ENCODE measurements around the gene FOXN3.

Gene FOXN3

DNA sequence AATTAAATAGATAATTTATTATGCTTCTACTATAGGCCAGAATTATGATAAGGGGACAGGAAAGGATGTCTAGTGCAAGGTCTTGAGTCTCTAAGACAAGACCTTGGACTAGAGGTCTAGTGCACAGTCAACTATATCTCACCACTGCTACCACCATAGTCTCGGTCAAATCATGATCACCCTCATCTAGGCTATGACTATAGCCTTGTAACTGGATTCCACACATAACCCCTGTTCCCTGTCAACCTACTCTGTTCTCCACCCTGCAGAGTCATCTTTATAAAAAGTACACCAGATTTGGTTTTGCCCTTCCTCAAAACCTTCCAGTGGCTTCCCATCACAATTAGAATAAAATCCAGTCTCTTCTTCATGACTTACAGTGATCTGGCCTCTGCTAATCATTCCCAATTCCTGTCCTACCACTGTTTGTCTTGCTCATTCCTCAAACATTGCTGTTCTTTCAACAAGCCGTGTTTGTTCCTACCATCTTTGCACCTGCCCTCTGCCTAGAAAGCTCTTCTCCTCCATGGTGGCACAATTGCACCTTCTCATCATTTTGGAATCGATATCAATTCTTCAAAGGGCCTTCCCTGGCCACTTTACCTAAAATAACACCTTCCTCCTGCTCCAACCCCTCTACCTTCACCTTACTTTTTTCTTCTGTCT is 169.4 kb downstream of the FOXN3 start:
- Histone ChIP-seq H3K4me1 (ENCODE audit: control insufficient read depth, insufficient read depth, low read length) (peaks cover 3% of the 10 kb centered on the region), H3K27me3 (ENCODE audit: control insufficient read depth, insufficient read depth, low read length, poor library complexity, severe bottlenecking) (no peaks in the 10 kb centered on the region), H3K9me3 (ENCODE audit: control insufficient read depth, low read length) (no peaks in the 10 kb centered on the region), H3K36me3 (ENCODE audit: control insufficient read depth, insufficient read depth, low read length) (no peaks in the 10 kb centered on the region), H3K4me3 (ENCODE audit: insufficient read depth, low read depth, low read length) (no peak overlapping the region), H3K27ac (ENCODE audit: insufficient read depth, low read depth, low read length, poor library complexity, severe bottlenecking) (no peak overlapping the region)
- WGBS, 2 experiments = 91 to 94% methylated on average over 3 of the region's 3 CpGs

DNA sequence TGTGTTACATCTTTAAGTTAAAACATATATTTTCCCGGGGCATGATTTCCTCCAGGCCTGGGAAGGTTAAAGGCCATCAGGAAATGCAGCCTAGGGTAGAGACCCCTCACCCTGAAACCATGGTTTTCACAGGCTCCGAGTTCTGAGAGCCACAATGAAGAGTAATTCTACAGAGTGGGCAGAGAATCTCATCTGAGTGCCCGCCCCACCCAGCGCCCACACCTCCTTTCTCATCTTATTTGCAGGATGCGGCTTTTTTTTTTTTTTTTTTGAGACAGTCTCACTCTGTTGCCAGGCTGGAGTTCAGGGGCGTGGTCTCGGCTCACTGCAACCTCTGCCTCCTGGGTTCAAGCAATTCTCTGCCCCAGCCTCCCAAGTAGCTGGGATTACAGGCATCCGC is 170.7 kb downstream of the FOXN3 start:
- Histone ChIP-seq H3K4me3 (ENCODE audit: insufficient read depth, low read depth, low read length) (no peak overlapping the region), H3K27me3 (ENCODE audit: control insufficient read depth, insufficient read depth, low read length, poor library complexity, severe bottlenecking) (no peaks in the 10 kb centered on the region), H3K9me3 (ENCODE audit: control insufficient read depth, low read length) (no peaks in the 10 kb centered on the region), H3K27ac (ENCODE audit: insufficient read depth, low read depth, low read length, poor library complexity, severe bottlenecking) (no peak overlapping the region), H3K4me1 (ENCODE audit: control insufficient read depth, insufficient read depth, low read length) (peaks cover 3% of the 10 kb centered on the region), H3K36me3 (ENCODE audit: control insufficient read depth, insufficient read depth, low read length) (no peaks in the 10 kb centered on the region)
- 94 to 96% methylated on average over 8 of the region's 8 CpGs for WGBS, 2 experiments

DNA sequence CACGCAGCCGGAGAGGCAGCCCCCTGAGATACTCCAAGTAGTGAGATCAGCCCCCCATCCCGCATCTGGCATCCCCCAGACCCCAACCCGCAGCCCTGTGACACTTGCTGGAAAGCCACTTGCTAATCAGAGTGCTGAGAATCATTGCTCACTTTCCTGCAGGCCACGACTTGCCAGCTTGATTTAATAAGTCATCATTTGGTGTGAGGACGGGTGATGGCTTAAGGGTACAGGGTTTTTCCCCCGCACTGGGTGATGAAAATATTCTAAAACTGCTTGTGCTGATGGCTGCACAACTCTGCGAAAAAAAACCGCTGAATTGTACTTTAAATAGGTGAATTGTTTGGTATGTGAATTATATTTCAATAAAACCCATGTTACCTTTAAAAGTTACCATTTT is 171.2 kb downstream of the FOXN3 start:
- 89% methylated on average over 8 to 9 of the region's 9 CpGs for WGBS, 2 experiments
- no peak overlapping the region for H3K27ac ChIP-seq (ENCODE audit: insufficient read depth, low read depth, low read length, poor library complexity, severe bottlenecking)
- H3K27me3 ChIP-seq (ENCODE audit: control insufficient read depth, insufficient read depth, low read length, poor library complexity, severe bottlenecking) = no peaks in the 10 kb centered on the region
- H3K4me3 ChIP-seq (ENCODE audit: insufficient read depth, low read depth, low read length) = no peak overlapping the region
- H3K4me1 ChIP-seq (ENCODE audit: control insufficient read depth, insufficient read depth, low read length) = peaks cover 3% of the 10 kb centered on the region
- no peaks in the 10 kb centered on the region for H3K36me3 ChIP-seq (ENCODE audit: control insufficient read depth, insufficient read depth, low read length)
- H3K9me3 ChIP-seq (ENCODE audit: control insufficient read depth, low read length) = no peaks in the 10 kb centered on the region

DNA sequence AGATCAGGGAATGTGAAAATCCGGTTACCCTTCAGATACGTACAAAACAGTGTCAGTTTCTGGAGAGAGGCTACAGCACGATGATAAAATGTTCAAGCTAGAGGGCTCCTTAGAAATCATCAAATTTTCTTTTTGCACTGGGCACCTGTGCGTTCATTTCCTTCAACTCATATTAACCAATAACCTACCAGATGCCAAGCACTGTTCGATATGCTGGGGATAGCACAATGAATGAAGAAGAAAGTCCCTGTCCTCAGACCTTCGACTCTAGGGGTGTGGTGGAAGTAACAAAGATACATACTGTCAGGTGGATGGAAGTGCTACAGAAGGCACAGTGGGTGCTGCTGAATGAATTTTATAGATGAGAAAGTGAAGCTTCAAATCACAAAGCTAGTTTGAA is 172.3 kb downstream of the FOXN3 start:
- Histone ChIP-seq H3K27ac (ENCODE audit: insufficient read depth, low read depth, low read length, poor library complexity, severe bottlenecking) (no peak overlapping the region), H3K4me1 (ENCODE audit: control insufficient read depth, insufficient read depth, low read length) (peaks cover 3% of the 10 kb centered on the region), H3K9me3 (ENCODE audit: control insufficient read depth, low read length) (no peaks in the 10 kb centered on the region), H3K27me3 (ENCODE audit: control insufficient read depth, insufficient read depth, low read length, poor library complexity, severe bottlenecking) (no peaks in the 10 kb centered on the region), H3K4me3 (ENCODE audit: insufficient read depth, low read depth, low read length) (no peak overlapping the region), H3K36me3 (ENCODE audit: control insufficient read depth, insufficient read depth, low read length) (no peaks in the 10 kb centered on the region)
- 86 to 88% methylated on average over 6 of the region's 6 CpGs for WGBS, 2 experiments

DNA sequence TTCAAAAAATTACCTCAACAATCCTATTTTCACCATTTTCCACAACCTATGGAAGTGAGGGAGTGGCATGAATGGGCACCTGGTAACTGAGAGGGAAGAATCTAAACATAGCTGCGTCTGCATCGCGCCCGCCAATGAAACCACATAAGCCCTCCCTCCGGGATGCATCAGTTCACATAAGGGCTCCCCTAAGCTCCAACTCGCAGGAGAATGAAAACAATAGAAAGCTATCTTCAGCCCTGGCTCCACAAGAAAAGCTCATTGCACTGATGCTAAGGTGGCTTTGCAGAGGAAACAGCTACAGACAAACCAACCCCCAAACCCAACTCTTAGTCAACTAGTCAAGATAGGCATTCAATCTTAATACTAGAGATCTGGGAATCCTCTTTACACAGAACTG is 173.3 kb downstream of the FOXN3 start:
- Histone ChIP-seq H3K27me3 (ENCODE audit: control insufficient read depth, insufficient read depth, low read length, poor library complexity, severe bottlenecking) (no peaks in the 10 kb centered on the region), H3K4me1 (ENCODE audit: control insufficient read depth, insufficient read depth, low read length) (peaks cover 3% of the 10 kb centered on the region), H3K4me3 (ENCODE audit: insufficient read depth, low read depth, low read length) (no peak overlapping the region), H3K36me3 (ENCODE audit: control insufficient read depth, insufficient read depth, low read length) (no peaks in the 10 kb centered on the region), H3K27ac (ENCODE audit: insufficient read depth, low read depth, low read length, poor library complexity, severe bottlenecking) (no peak overlapping the region), H3K9me3 (ENCODE audit: control insufficient read depth, low read length) (no peaks in the 10 kb centered on the region)
- 81 to 82% methylated on average over 6 of the region's 6 CpGs for WGBS, 2 experiments

DNA sequence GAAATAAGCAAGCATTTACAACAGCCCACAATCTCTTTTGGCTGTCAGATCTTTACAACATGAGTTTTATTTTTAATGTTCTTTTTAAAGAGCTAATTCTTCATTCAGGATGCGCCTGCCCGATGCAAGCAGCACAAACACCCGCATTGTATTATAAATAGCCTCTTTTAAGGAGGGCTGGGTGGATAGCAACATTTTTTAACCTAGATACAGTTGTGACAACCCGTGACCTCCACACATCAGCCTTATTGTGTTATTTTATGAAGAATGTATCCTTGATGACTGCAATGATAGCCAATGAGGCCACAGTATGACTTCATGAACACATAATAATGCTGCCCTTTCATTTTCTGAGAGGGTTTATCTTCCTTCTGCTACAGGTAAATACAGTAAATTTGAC is 173.7 kb downstream of the FOXN3 start:
- no peaks in the 10 kb centered on the region for H3K9me3 ChIP-seq (ENCODE audit: control insufficient read depth, low read length)
- 94 to 100% methylated on average over 4 of the region's 4 CpGs for WGBS, 2 experiments
- no peak overlapping the region for H3K4me3 ChIP-seq (ENCODE audit: insufficient read depth, low read depth, low read length)
- no peaks in the 10 kb centered on the region for H3K27me3 ChIP-seq (ENCODE audit: control insufficient read depth, insufficient read depth, low read length, poor library complexity, severe bottlenecking)
- no peaks in the 10 kb centered on the region for H3K36me3 ChIP-seq (ENCODE audit: control insufficient read depth, insufficient read depth, low read length)
- H3K27ac ChIP-seq (ENCODE audit: insufficient read depth, low read depth, low read length, poor library complexity, severe bottlenecking) = no peak overlapping the region
- H3K4me1 ChIP-seq (ENCODE audit: control insufficient read depth, insufficient read depth, low read length) = peaks cover 3% of the 10 kb centered on the region

DNA sequence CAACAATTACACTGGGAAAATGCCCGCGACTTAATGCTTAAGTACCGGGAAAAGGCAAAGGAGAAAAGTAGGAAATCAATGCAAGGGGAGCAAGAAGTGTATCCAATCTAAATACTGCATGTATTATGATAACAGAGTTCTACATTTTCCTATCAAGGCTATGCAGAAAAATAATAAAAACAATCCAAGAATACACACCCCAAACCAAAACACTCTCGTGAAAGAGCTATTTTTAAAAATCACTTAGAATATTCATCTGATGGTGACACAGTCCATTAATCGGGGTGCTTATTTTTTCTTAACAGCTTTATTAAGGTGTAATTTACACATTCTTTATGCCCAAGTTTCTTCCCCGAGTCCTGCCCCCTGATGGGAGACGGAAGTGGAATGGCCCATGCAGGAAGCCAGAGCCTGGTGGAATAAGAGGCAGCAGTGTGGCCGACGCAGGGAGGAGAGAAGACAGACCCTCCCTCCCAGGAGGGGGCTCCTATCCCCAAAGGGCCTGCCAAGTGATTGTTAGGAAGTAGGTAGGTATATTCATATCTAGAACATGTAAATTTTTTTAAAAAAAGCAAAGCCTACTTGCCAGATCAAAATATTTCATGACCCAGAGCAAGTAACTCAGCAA is 174.3 kb downstream of the FOXN3 start:
- Histone ChIP-seq H3K4me3 (ENCODE audit: insufficient read depth, low read depth, low read length) (no peak overlapping the region), H3K27me3 (ENCODE audit: control insufficient read depth, insufficient read depth, low read length, poor library complexity, severe bottlenecking) (no peaks in the 10 kb centered on the region), H3K36me3 (ENCODE audit: control insufficient read depth, insufficient read depth, low read length) (no peaks in the 10 kb centered on the region), H3K9me3 (ENCODE audit: control insufficient read depth, low read length) (no peaks in the 10 kb centered on the region), H3K4me1 (ENCODE audit: control insufficient read depth, insufficient read depth, low read length) (peaks cover 3% of the 10 kb centered on the region), H3K27ac (ENCODE audit: insufficient read depth, low read depth, low read length, poor library complexity, severe bottlenecking) (no peak overlapping the region)
- 67 to 71% methylated on average over 8 to 9 of the region's 9 CpGs for WGBS, 2 experiments

DNA sequence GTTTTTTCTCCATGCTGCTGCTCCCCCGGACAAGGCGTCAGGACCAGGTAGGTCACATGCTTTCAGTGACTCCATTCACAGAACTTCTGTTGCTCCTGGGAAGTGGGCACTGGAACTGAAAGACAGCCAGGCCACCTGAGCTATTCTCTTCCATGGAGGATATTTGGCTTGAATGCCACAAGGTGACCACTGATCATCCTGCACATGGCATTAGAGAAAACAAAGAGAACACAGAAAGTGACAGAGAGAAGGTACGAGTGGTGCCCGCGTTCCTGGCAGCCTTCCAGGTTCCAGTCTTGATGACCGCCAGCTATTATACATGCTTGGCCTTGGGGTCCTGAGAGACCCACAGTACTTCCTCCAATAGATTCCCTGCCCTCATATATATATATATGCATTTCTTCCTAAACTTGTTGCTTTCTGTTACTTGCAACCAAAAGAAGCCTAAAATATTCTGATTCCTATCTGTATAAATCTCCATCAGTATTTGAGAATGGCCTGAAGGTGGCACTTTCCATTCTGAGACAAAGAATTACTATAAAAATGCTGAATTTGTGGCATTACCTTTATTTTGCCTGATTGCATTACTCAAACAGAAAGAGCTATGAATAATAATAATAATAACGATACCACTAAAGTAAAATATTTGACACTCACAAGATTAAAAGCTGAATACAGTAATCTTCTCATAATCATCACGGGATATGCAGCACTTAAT is 174.9 kb downstream of the FOXN3 start:
- Histone ChIP-seq H3K27me3 (ENCODE audit: control insufficient read depth, insufficient read depth, low read length, poor library complexity, severe bottlenecking) (no peaks in the 10 kb centered on the region), H3K9me3 (ENCODE audit: control insufficient read depth, low read length) (no peaks in the 10 kb centered on the region), H3K4me1 (ENCODE audit: control insufficient read depth, insufficient read depth, low read length) (peaks cover 3% of the 10 kb centered on the region), H3K36me3 (ENCODE audit: control insufficient read depth, insufficient read depth, low read length) (no peaks in the 10 kb centered on the region), H3K27ac (ENCODE audit: insufficient read depth, low read depth, low read length, poor library complexity, severe bottlenecking) (no peak overlapping the region), H3K4me3 (ENCODE audit: insufficient read depth, low read depth, low read length) (no peak overlapping the region)
- WGBS, 2 experiments = 95 to 97% methylated on average over 7 to 8 of the region's 8 CpGs

DNA sequence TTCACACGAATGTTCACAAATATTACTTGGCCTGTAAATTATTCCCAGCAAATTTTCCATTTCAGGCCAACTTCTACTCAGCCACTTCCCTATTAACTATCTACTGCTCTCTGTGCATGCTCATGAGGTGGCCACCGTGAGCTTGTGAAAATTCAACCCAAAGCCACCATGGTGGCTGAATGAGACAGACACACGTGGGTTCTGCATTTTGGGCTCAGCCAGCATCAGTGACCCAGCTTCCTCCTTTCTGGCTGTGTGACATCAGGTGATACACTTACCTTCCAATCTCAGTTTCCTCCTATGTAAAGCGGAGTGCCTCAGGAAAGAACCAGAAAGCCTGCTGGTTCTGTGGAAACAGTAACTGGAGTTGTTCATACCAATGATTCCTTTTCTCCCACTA is 175.8 kb downstream of the FOXN3 start:
- 97 to 98% methylated on average over 4 of the region's 4 CpGs for WGBS, 2 experiments
- H3K27me3 ChIP-seq (ENCODE audit: control insufficient read depth, insufficient read depth, low read length, poor library complexity, severe bottlenecking) = no peaks in the 10 kb centered on the region

DNA sequence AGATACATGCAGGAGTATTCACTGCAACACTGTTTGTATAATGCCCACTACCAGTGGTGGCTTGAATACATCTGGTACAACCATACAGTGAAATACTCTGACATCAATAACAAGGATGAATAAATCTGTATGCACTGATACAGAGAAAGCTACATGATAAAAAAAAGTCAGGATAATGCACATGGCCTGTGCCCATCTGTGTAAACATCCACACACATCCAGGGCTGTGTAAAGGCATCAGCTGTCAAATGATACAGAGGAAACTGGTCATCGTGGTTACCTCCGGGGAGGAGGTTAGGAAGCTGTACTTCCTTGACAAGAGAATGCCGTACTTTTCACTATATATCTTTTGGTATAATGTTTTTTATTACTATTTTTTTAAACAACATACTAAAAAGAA is 176.6 kb downstream of the FOXN3 start:
- 83% methylated on average over 1 of the region's 3 CpGs; no CpG with 5 or more reads in 1 of the 2 experiments for WGBS, 2 experiments
- no peaks in the 10 kb centered on the region for H3K27me3 ChIP-seq (ENCODE audit: control insufficient read depth, insufficient read depth, low read length, poor library complexity, severe bottlenecking)
- H3K36me3 ChIP-seq (ENCODE audit: control insufficient read depth, insufficient read depth, low read length) = no peaks in the 10 kb centered on the region
- H3K9me3 ChIP-seq (ENCODE audit: control insufficient read depth, low read length) = no peaks in the 10 kb centered on the region
- H3K4me1 ChIP-seq (ENCODE audit: control insufficient read depth, insufficient read depth, low read length) = peaks cover 3% of the 10 kb centered on the region
- H3K27ac ChIP-seq (ENCODE audit: insufficient read depth, low read depth, low read length, poor library complexity, severe bottlenecking) = no peak overlapping the region
- no peak overlapping the region for H3K4me3 ChIP-seq (ENCODE audit: insufficient read depth, low read depth, low read length)

More for the DNA sequence above, 175.8 kb downstream of the FOXN3 start:
- Histone ChIP-seq H3K9me3 (ENCODE audit: control insufficient read depth, low read length) (no peaks in the 10 kb centered on the region), H3K36me3 (ENCODE audit: control insufficient read depth, insufficient read depth, low read length) (no peaks in the 10 kb centered on the region), H3K27ac (ENCODE audit: insufficient read depth, low read depth, low read length, poor library complexity, severe bottlenecking) (no peak overlapping the region), H3K4me1 (ENCODE audit: control insufficient read depth, insufficient read depth, low read length) (peaks cover 3% of the 10 kb centered on the region), H3K4me3 (ENCODE audit: insufficient read depth, low read depth, low read length) (no peak overlapping the region)

Measured in ectodermal cell (in vitro differentiated cells).